Measurements from ENCODE around the gene PDGFRB.

The PDGFRB gene

GRCh38 chr5:150134198-150134588 is 21.5 kb downstream of the PDGFRB start:
- H3F3A ChIP-seq (ENCODE audit: insufficient read depth), result no peaks in the 10 kb centered on the region
- H2AFZ ChIP-seq (ENCODE audit: low read depth, low read length, severe bottlenecking), result no peak overlapping the region
- no peaks in the 10 kb centered on the region for H3K27me3 ChIP-seq (ENCODE audit: low read length)
- H3K4me3 ChIP-seq (ENCODE audit: insufficient read depth, low read length, poor library complexity, severe bottlenecking), result no peak overlapping the region
- no peaks in the 10 kb centered on the region for H3K36me3 ChIP-seq (ENCODE audit: low read length)
- no peaks in the 10 kb centered on the region for H3K9me3 ChIP-seq (ENCODE audit: insufficient read depth, low read length)
- no peaks in the 10 kb centered on the region for H3K9me2 ChIP-seq (replicated peaks; ENCODE audit: insufficient read depth, low read length)
- no peak overlapping the region for H3K4me2 ChIP-seq (ENCODE audit: low read depth, low read length, poor library complexity, severe bottlenecking)
- H4K20me1 ChIP-seq (ENCODE audit: low read depth, low read length), result no peaks in the 10 kb centered on the region
- TF ChIP-seq CTCF (IDR thresholded peaks at IDR 0.05; ENCODE audit: insufficient read depth, low read length, poor library complexity, severe bottlenecking) (no peak), EZH2phosphoT487 (conservative IDR thresholded peaks at IDR 0.05; ENCODE audit: low read length) (no peak)
- H3K27ac ChIP-seq (ENCODE audit: low read depth, low read length), result no peak overlapping the region
- H3K79me2 ChIP-seq (ENCODE audit: insufficient read depth, low read length), result no peaks in the 10 kb centered on the region
- no peak overlapping the region for H3K9ac ChIP-seq (ENCODE audit: low read length)

- no peaks in the 10 kb centered on the region for H3K9me3 ChIP-seq (ENCODE audit: insufficient read depth, low read length)
- H3K27me3 ChIP-seq (ENCODE audit: low read length), result no peaks in the 10 kb centered on the region
- H3K9me2 ChIP-seq (replicated peaks; ENCODE audit: insufficient read depth, low read length), result no peaks in the 10 kb centered on the region
- no peaks in the 10 kb centered on the region for H3K36me3 ChIP-seq (ENCODE audit: low read length)
- H3K4me2 ChIP-seq (ENCODE audit: low read depth, low read length, poor library complexity, severe bottlenecking), result no peak overlapping the region
- no peak overlapping the region for H2AFZ ChIP-seq (ENCODE audit: low read depth, low read length, severe bottlenecking)
- no peaks in the 10 kb centered on the region for H3F3A ChIP-seq (ENCODE audit: insufficient read depth)
- H4K20me1 ChIP-seq (ENCODE audit: low read depth, low read length), result no peaks in the 10 kb centered on the region
- H3K9ac ChIP-seq (ENCODE audit: low read length), result no peak overlapping the region
- no peak overlapping the region for H3K4me3 ChIP-seq (ENCODE audit: insufficient read depth, low read length, poor library complexity, severe bottlenecking)
- H3K27ac ChIP-seq (ENCODE audit: low read depth, low read length), result no peak overlapping the region
- H3K79me2 ChIP-seq (ENCODE audit: insufficient read depth, low read length), result no peaks in the 10 kb centered on the region
- TF ChIP-seq CTCF (IDR thresholded peaks at IDR 0.05; ENCODE audit: insufficient read depth, low read length, poor library complexity, severe bottlenecking) (no peak), EZH2phosphoT487 (conservative IDR thresholded peaks at IDR 0.05; ENCODE audit: low read length) (no peak)
These were observed 22.0 kb downstream of the PDGFRB start for GRCh38 chr5:150133581-150134197.

DNA sequence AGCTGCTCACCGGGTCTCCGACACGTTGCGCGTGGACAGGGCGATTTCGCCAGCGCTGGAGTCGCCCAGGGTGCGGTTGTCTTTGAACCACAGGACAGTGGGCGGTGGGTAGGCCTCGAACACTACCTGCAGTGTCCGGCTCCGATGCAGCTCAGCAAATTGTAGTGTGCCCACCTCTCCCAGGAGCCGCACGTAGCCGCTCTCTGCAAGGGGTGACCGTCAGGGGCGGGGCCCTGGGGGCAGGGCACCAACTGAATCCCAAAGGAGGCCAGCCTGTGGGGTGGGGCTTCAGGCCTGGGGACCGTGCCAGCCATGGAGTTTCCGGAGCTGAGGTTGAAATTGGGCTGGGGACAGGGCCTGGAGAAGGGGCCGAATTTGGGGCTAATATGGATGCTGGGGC is 22.9 kb downstream of the PDGFRB start:
- TF ChIP-seq EZH2phosphoT487 (conservative IDR thresholded peaks at IDR 0.05; ENCODE audit: low read length) (no peak), CTCF (IDR thresholded peaks at IDR 0.05; ENCODE audit: insufficient read depth, low read length, poor library complexity, severe bottlenecking) (no peak)
- no peaks in the 10 kb centered on the region for H3K9me2 ChIP-seq (replicated peaks; ENCODE audit: insufficient read depth, low read length)
- H3K79me2 ChIP-seq (ENCODE audit: insufficient read depth, low read length), result no peaks in the 10 kb centered on the region
- H3K27ac ChIP-seq (ENCODE audit: low read depth, low read length), result no peak overlapping the region
- no peak overlapping the region for H3K4me3 ChIP-seq (ENCODE audit: insufficient read depth, low read length, poor library complexity, severe bottlenecking)
- H3K36me3 ChIP-seq (ENCODE audit: low read length), result no peaks in the 10 kb centered on the region
- no peaks in the 10 kb centered on the region for H4K20me1 ChIP-seq (ENCODE audit: low read depth, low read length)
- no peaks in the 10 kb centered on the region for H3K27me3 ChIP-seq (ENCODE audit: low read length)
- H3F3A ChIP-seq (ENCODE audit: insufficient read depth), result no peaks in the 10 kb centered on the region
- H3K4me2 ChIP-seq (ENCODE audit: low read depth, low read length, poor library complexity, severe bottlenecking), result no peak overlapping the region
- H2AFZ ChIP-seq (ENCODE audit: low read depth, low read length, severe bottlenecking), result no peak overlapping the region
- no peaks in the 10 kb centered on the region for H3K9me3 ChIP-seq (ENCODE audit: insufficient read depth, low read length)
- no peak overlapping the region for H3K9ac ChIP-seq (ENCODE audit: low read length)

All from SU-DHL-6 (cell line).